HEK293 (cell line): Measurements from ENCODE around the gene TGFBI.

ENCODE experiments used
- CTCF ChIA-PET: fragments of 350-600 bp; formaldehyde crosslinking; extraction: SDS; loops from one replicate; lab custom pipeline; 2021; ENCODE audit warnings: antibody characterized with exemption; lab: Yijun Ruan, JAX
- POLR2A ChIA-PET: fragments of 300-600 bp; formaldehyde crosslinking; extraction: SDS; loops from one replicate; lab custom pipeline; 2020; ENCODE audit warnings: antibody characterized with exemption, inconsistent platforms; lab: Yijun Ruan, JAX
- H3K27ac ChIP-seq: fragments of 200-500 bp; sonication (Bioruptor generic); 2 replicates; pipeline ENCODE4 v1.5.1; 2014; ENCODE audit warnings: low read depth, low read length, control low read depth, inconsistent platforms; ENCODE audit errors: extremely low read depth
- H3K36me3 ChIP-seq, 2 experiments: fragments of 200-500 bp in 1 of 2; sonication (Bioruptor generic) in 1 of 2; 1 replicate in 1 of 2; 2 replicates in 1 of 2; pipeline ENCODE4 v1.5.1; 2014 to 2017; ENCODE audit warnings: inconsistent platforms in 2 of 2, low read length in 2 of 2; ENCODE audit not compliant: control insufficient read depth in 2 of 2, insufficient read depth in 1 of 2
- H3K4me1 ChIP-seq: fragments of 200-500 bp; sonication (Bioruptor generic); 2 replicates; pipeline ENCODE4 v1.5.1; 2014; ENCODE audit warnings: mild to moderate bottlenecking, low read length, inconsistent platforms; ENCODE audit not compliant: control insufficient read depth, insufficient read depth
- H3K4me3 ChIP-seq: 2 replicates; pipeline ENCODE4 v1.5.1; 2011; ENCODE audit warnings: low read depth, mild to moderate bottlenecking, control low read depth, low read length, moderate library complexity
- H3K9me3 ChIP-seq: fragments of 200-500 bp; sonication (Bioruptor generic); 2 replicates; pipeline ENCODE4 v1.5.1; 2014; ENCODE audit warnings: low read depth, low read length, inconsistent platforms; ENCODE audit not compliant: control insufficient read depth, insufficient read depth
- ELK4 ChIP-seq: IDR thresholded peaks from 2 replicates; pipeline ENCODE4 v1.6.1; 2011; ENCODE audit warnings: mild to moderate bottlenecking, low read depth, low read length, borderline replicate concordance
- PBX3 ChIP-seq: sonication (generic); formaldehyde crosslinking; IDR thresholded peaks from 2 replicates; pipeline ENCODE4 v1.8.1; 2022; ENCODE audit warnings: mild to moderate bottlenecking, moderate library complexity, missing genetic modification reagents
- SP7 ChIP-seq: fragments of 450-650 bp; formaldehyde crosslinking; IDR thresholded peaks from 2 replicates; pipeline ENCODE4 v1.5.1; 2016; ENCODE audit warnings: missing biosample characterization, missing genetic modification characterization
- ZBTB20 ChIP-seq: fragments of 450-650 bp; formaldehyde crosslinking; IDR thresholded peaks from 2 replicates; pipeline ENCODE4 v1.5.1; 2016; ENCODE audit warnings: missing biosample characterization, missing genetic modification characterization
- ZBTB48 ChIP-seq: fragments of 450-650 bp; formaldehyde crosslinking; IDR thresholded peaks from 2 replicates; pipeline ENCODE4 v1.5.1; 2016; ENCODE audit warnings: missing biosample characterization, missing genetic modification characterization
- ZFHX2 ChIP-seq: fragments of 450-650 bp; formaldehyde crosslinking; conservative IDR thresholded peaks from 2 replicates; pipeline ENCODE4 v1.5.1; 2016; ENCODE audit warnings: missing biosample characterization, missing genetic modification characterization
- ZIC2 ChIP-seq: fragments of 450-650 bp; formaldehyde crosslinking; IDR thresholded peaks from 2 replicates; pipeline ENCODE4 v1.5.1; 2016; ENCODE audit warnings: missing biosample characterization, missing genetic modification characterization
- ZNF10 ChIP-seq: fragments of 450-650 bp; formaldehyde crosslinking; IDR thresholded peaks from 2 replicates; pipeline ENCODE4 v1.5.1; 2017; ENCODE audit warnings: missing biosample characterization, missing genetic modification characterization
- ZNF112 ChIP-seq: fragments of 450-650 bp; formaldehyde crosslinking; IDR thresholded peaks from 2 replicates; pipeline ENCODE4 v1.5.0; 2017; ENCODE audit warnings: missing biosample characterization, missing genetic modification characterization
- ZNF133 ChIP-seq: fragments of 450-650 bp; formaldehyde crosslinking; IDR thresholded peaks from 2 replicates; pipeline ENCODE4 v1.5.1; 2016; ENCODE audit warnings: missing biosample characterization, missing genetic modification characterization
- ZNF175 ChIP-seq: fragments of 450-650 bp; formaldehyde crosslinking; IDR thresholded peaks from 2 replicates; pipeline ENCODE4 v1.5.1; 2016; ENCODE audit warnings: missing biosample characterization, missing genetic modification characterization
- ZNF239 ChIP-seq: fragments of 450-650 bp; formaldehyde crosslinking; IDR thresholded peaks from 2 replicates; pipeline ENCODE4 v1.5.1; 2016; ENCODE audit warnings: missing biosample characterization, missing genetic modification characterization
- ZNF510 ChIP-seq: fragments of 450-650 bp; formaldehyde crosslinking; IDR thresholded peaks from 2 replicates; pipeline ENCODE4 v1.5.1; 2018; ENCODE audit warnings: mild to moderate bottlenecking, missing genetic modification characterization, missing biosample characterization; ENCODE audit not compliant: insufficient replicate concordance
- ZNF629 ChIP-seq: fragments of 450-650 bp; formaldehyde crosslinking; IDR thresholded peaks from 2 replicates; pipeline ENCODE4 v1.5.1; 2017; ENCODE audit warnings: missing biosample characterization, missing genetic modification characterization
- ZNF654 ChIP-seq: fragments of 450-650 bp; formaldehyde crosslinking; IDR thresholded peaks from 2 replicates; pipeline ENCODE4 v1.5.1; 2016; ENCODE audit warnings: low read depth, missing biosample characterization, missing genetic modification characterization
- ZNF658 ChIP-seq: fragments of 450-650 bp; formaldehyde crosslinking; IDR thresholded peaks from 2 replicates; pipeline ENCODE4; 2016; ENCODE audit warnings: missing biosample characterization, missing genetic modification characterization
- ZNF768 ChIP-seq: fragments of 450-650 bp; formaldehyde crosslinking; IDR thresholded peaks from 2 replicates; pipeline ENCODE4 v1.5.1; 2018; ENCODE audit warnings: missing biosample characterization, mild to moderate bottlenecking, missing genetic modification characterization
- ZNF830 ChIP-seq: fragments of 450-650 bp; IDR thresholded peaks from 2 replicates; pipeline ENCODE4 v1.5.0; 2018; ENCODE audit warnings: missing biosample characterization, missing genetic modification characterization, low read depth, mild to moderate bottlenecking, moderate library complexity
- TF ChIP-seq, protein P1 (sequence below): fragments of 450-650 bp; formaldehyde crosslinking; IDR thresholded peaks from 2 replicates; pipeline ENCODE4 v1.5.1; 2016; ENCODE audit warnings: missing biosample characterization, missing genetic modification characterization
- TF ChIP-seq, protein P2 (sequence below): fragments of 450-650 bp; formaldehyde crosslinking; IDR thresholded peaks from 2 replicates; pipeline ENCODE4 v1.5.1; 2017; ENCODE audit warnings: missing biosample characterization, missing genetic modification characterization

TGFBI gene

GRCh38 chr5:135997673-135998335 is 31.0 kb upstream of the TGFBI start (continued):
- TF ChIP-seq, protein P1, sequence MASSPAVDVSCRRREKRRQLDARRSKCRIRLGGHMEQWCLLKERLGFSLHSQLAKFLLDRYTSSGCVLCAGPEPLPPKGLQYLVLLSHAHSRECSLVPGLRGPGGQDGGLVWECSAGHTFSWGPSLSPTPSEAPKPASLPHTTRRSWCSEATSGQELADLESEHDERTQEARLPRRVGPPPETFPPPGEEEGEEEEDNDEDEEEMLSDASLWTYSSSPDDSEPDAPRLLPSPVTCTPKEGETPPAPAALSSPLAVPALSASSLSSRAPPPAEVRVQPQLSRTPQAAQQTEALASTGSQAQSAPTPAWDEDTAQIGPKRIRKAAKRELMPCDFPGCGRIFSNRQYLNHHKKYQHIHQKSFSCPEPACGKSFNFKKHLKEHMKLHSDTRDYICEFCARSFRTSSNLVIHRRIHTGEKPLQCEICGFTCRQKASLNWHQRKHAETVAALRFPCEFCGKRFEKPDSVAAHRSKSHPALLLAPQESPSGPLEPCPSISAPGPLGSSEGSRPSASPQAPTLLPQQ (tag by site-specific recombination) = no peak
- no peak for TF ChIP-seq ZNF830 (tag by site-specific recombination)
- no peak for TF ChIP-seq ZNF10 (tag by site-specific recombination)
- no peak for TF ChIP-seq ZNF175 (tag by site-specific recombination)
- TF ChIP-seq ZNF629 (tag by site-specific recombination) = no peak
- TF ChIP-seq PBX3 (CRISPR knock-in tag) = no peak
- TF ChIP-seq ZFHX2 (tag by site-specific recombination) = no peak
- TF ChIP-seq ELK4 = no peak
- TF ChIP-seq ZNF510 (tag by site-specific recombination) = no peak
- no peak for TF ChIP-seq ZBTB48 (tag by site-specific recombination)
- no peak for TF ChIP-seq ZNF112 (tag by site-specific recombination)

DNA sequence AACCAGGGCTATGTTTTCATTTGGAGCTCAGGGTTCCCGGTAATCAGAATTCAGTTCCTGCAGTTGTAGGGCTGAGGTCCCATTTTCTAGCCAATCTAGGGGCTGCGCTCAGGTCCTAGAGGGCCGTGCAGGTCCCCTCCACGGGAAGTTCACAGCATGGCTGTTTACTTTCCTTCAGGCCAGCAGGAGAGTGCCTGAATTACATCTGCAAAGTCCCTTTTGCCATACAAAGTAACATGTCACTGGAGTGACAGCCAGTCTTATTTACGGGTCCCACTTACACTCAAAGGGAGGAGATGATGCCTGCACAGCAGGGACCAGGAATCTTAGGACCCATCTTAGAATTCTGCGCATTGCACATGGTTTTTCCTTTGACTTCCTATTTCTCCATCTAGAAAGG is 29.9 kb upstream of the TGFBI start:
- H3K27ac ChIP-seq = no peak overlapping the region
- CTCF ChIA-PET = interaction anchor here (1.0 kb wide), 1 partner anchor 59 kb away, joined by 3 read pairs; no protein-coding TSS in a partner anchor
- H3K4me1 ChIP-seq = no peaks in the 10 kb centered on the region
- no peak overlapping the region for H3K4me3 ChIP-seq
- POLR2A ChIA-PET = no interaction called here
- no peaks in the 10 kb centered on the region for H3K36me3 ChIP-seq
- peak; percentile 43; the same call in 1 of the 2 replicates for TF ChIP-seq ZBTB20 (tag by site-specific recombination)
- TF ChIP-seq ZNF133 (tag by site-specific recombination) = no peak
- TF ChIP-seq ZIC2 (tag by site-specific recombination) = peak; percentile 75
- TF ChIP-seq ZNF239 (tag by site-specific recombination) = no peak
- no peak for TF ChIP-seq ZNF768 (tag by site-specific recombination)
- no peak for TF ChIP-seq ZNF654 (tag by site-specific recombination)
- TF ChIP-seq SP7 (tag by site-specific recombination) = no peak
- TF ChIP-seq, all 188 proteins: peak for 2
- H3K9me3 ChIP-seq = no peaks in the 10 kb centered on the region

- TF ChIP-seq, protein P2, sequence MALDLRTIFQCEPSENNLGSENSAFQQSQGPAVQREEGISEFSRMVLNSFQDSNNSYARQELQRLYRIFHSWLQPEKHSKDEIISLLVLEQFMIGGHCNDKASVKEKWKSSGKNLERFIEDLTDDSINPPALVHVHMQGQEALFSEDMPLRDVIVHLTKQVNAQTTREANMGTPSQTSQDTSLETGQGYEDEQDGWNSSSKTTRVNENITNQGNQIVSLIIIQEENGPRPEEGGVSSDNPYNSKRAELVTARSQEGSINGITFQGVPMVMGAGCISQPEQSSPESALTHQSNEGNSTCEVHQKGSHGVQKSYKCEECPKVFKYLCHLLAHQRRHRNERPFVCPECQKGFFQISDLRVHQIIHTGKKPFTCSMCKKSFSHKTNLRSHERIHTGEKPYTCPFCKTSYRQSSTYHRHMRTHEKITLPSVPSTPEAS = peak; percentile 47
- TF ChIP-seq ZNF658 (tag by site-specific recombination) = no peak
- H3K4me3 ChIP-seq = no peak overlapping the region
- H3K27ac ChIP-seq = no peak overlapping the region
- no peaks in the 10 kb centered on the region for H3K36me3 ChIP-seq
- H3K9me3 ChIP-seq = no peaks in the 10 kb centered on the region
- H3K4me1 ChIP-seq = no peaks in the 10 kb centered on the region
- ChIA-PET CTCF (interaction anchor here (1.0 kb wide), 1 partner anchor 58 kb away, joined by 3 read pairs; no protein-coding TSS in a partner anchor), POLR2A (interaction anchor here (0.6 kb wide), 1 partner anchor 151 kb away, joined by 3 read pairs; no protein-coding TSS in a partner anchor)
These were observed 29.2 kb upstream of the TGFBI start for GRCh38 chr5:135999406-136000139.
